T-cell (primary cell): ENCODE results near the gene CCDC158. TPM values are rescaled to one million over a fixed set of nuclear protein-coding genes. Genes with fewer than 3 reads are reported as not detected.

Experiments
- ATAC-seq, 4 experiments: fragments of 200-7000 bp in 3 of 4; fragments of 150-1000 bp in 1 of 4; cut with Tn5 transposase; replicated peaks in 1 of 4; 1 replicate in 3 of 4; 2 replicates in 1 of 4; pipeline ENCODE4 v1.10.0; 2021; ENCODE audit warnings: moderate library complexity in 3 of 4, mild to moderate bottlenecking in 2 of 4, moderate number of reproducible peaks in 1 of 4
- CTCF ChIA-PET, 2 donors: fragments of 300-600 bp; sonication (Branson Sonifier 250); formaldehyde crosslinking; loops; one replicate each; lab custom pipeline; 2022; ENCODE audit warnings: antibody characterized with exemption in 2 of 2; lab: Charles Lee
- POLR2A ChIA-PET, 2 donors: fragments of 300-600 bp; sonication (Branson Sonifier 250); formaldehyde crosslinking; loops; one replicate each; lab custom pipeline; 2022; ENCODE audit warnings: antibody characterized with exemption in 2 of 2; lab: Charles Lee
- DNase-seq, 35 experiments: peaks; one replicate each; pipeline versions ENCODE4 v3.0.0 to v3.0.0-alpha.2; 2013 to 2023
- H3K27ac ChIP-seq: one replicate; pipeline ENCODE4 v1.5.1; 2013; ENCODE audit warnings: low read length
- H3K27me3 ChIP-seq, 2 experiments: replicated peaks in 1 of 2; 1 replicate in 1 of 2; 2 replicates in 1 of 2; pipeline versions ENCODE4 v1.6.1 to v1.7.0; 2013; ENCODE audit warnings: low read length in 1 of 2, mixed read lengths in 1 of 2; ENCODE audit not compliant: control insufficient read depth in 2 of 2, insufficient read depth in 2 of 2; ENCODE audit errors: extremely low read depth in 1 of 2
- H3K36me3 ChIP-seq, 2 donors: 1 replicate in 1 of 2; 2 replicates in 1 of 2; pipeline versions ENCODE4 v1.6.1 to v1.7.0; 2013; ENCODE audit warnings: low read length in 1 of 2; ENCODE audit not compliant: control insufficient read depth in 2 of 2, insufficient read depth in 1 of 2; ENCODE audit errors: extremely low read depth in 1 of 2
- H3K4me1 ChIP-seq, 2 experiments: 1 replicate in 1 of 2; 2 replicates in 1 of 2; pipeline versions ENCODE4 v1.6.1 to v1.7.0; 2013; ENCODE audit warnings: low read length in 2 of 2, mixed read lengths in 1 of 2; ENCODE audit not compliant: insufficient read depth in 2 of 2, control insufficient read depth in 1 of 2; ENCODE audit errors: extremely low read depth in 1 of 2
- H3K4me3 ChIP-seq, 2 donors: 1 replicate in 1 of 2; 2 replicates in 1 of 2; pipeline versions ENCODE4 v1.5.1 to v1.7.0; 2013; ENCODE audit warnings: mild to moderate bottlenecking in 2 of 2, low read length in 1 of 2, moderate library complexity in 1 of 2; ENCODE audit not compliant: control insufficient read depth in 1 of 2; ENCODE audit errors: extremely low read depth in 1 of 2
- H3K9me3 ChIP-seq: 2 replicates; pipeline ENCODE4 v1.7.0; 2013
- H3K27ac Mint-ChIP-seq, 2 donors: one replicate each; pipeline ENCODE4 v1.8.0; 2020 to 2021; ENCODE audit warnings: mild to moderate bottlenecking in 2 of 2, mixed read lengths in 2 of 2
- H3K27me3 Mint-ChIP-seq, 2 donors: one replicate each; pipeline ENCODE4 v1.8.0; 2021 to 2022; ENCODE audit warnings: mixed read lengths in 2 of 2
- H3K36me3 Mint-ChIP-seq: one replicate; pipeline ENCODE4 v1.8.0; 2021; ENCODE audit warnings: mixed read lengths
- H3K4me1 Mint-ChIP-seq, 3 donors: one replicate each; pipeline ENCODE4 v1.8.0; 2020 to 2022; ENCODE audit warnings: mixed read lengths in 3 of 3, mild to moderate bottlenecking in 1 of 3
- H3K4me3 Mint-ChIP-seq, 3 donors: one replicate each; pipeline ENCODE4 v1.8.0; 2020 to 2022; ENCODE audit warnings: mild to moderate bottlenecking in 3 of 3, mixed read lengths in 3 of 3, moderate library complexity in 3 of 3
- H3K9me3 Mint-ChIP-seq, 3 donors: one replicate each; pipeline ENCODE4 v1.8.0; 2020 to 2022; ENCODE audit warnings: mixed read lengths in 3 of 3
- WGBS: methylation state at CpG from one replicate; pipeline ENCODE4 v1.1.5; 2013; ENCODE audit warnings: missing lambda C conversion rate; ENCODE audit not compliant: insufficient coverage; 5-methylcytosine and 5-hydroxymethylcytosine counted together
- total RNA-seq, 35 experiments: library from RNA in 6 of 35; stranded (reverse) in 6 of 35; fragments of 120-200 nt in 1 of 35; gene quantifications; one replicate each; pipeline versions ENCODE4 v1.2.1 to v1.2.4 and lab custom pipeline; 2013 to 2026

Gene CCDC158
- total RNA-seq, 5 donors from 2014 or later (not counting 1 experiment from before 2014, with no cell fraction given), result not detected

GRCh38 chr4:76272582-76272981, 148.4 kb downstream of the CCDC158 start:
- no peak for ATAC-seq

GRCh38 chr4:76272073-76272472, 148.9 kb downstream of the CCDC158 start:
- no peaks in the 10 kb centered on the region for H3K36me3 ChIP-seq
- ATAC-seq, result no peak
- CTCF ChIA-PET, result no interaction called here
- Mint-ChIP-seq H3K4me3 (no peak overlapping the region), H3K27ac (no peak overlapping the region), H3K27me3 (peaks cover 10 to 12% of the 10 kb centered on the region in 2 donors), H3K4me1 (no peaks in the 10 kb centered on the region), H3K9me3 (no peaks in the 10 kb centered on the region), H3K36me3 (no peaks in the 10 kb centered on the region)
- POLR2A ChIA-PET, result interaction anchor here in 1 of 2 donors (0.7 kb wide), 1 partner anchor 93 kb away, joined by 3 read pairs; no protein-coding TSS in a partner anchor
- DNase-seq, result no peak
- peaks cover 3 to 4% of the 10 kb centered on the region in 2 experiments for H3K4me1 ChIP-seq
- H3K27ac ChIP-seq, result no peak overlapping the region
- H3K4me3 ChIP-seq, result no peak overlapping the region
- H3K27me3 ChIP-seq, result no peaks in the 10 kb centered on the region
- no peaks in the 10 kb centered on the region for H3K9me3 ChIP-seq

More at GRCh38 chr4:76272582-76272981, 148.4 kb downstream of the CCDC158 start:
- Histone ChIP-seq H3K27me3 (no peaks in the 10 kb centered on the region), H3K9me3 (no peaks in the 10 kb centered on the region), H3K4me3 (no peak overlapping the region), H3K36me3 (no peaks in the 10 kb centered on the region), H3K27ac (no peak overlapping the region), H3K4me1 (peaks cover 3 to 4% of the 10 kb centered on the region in 2 experiments)
- DNase-seq, result no peak
- ChIA-PET CTCF (no interaction called here), POLR2A (no interaction called here)
- Mint-ChIP-seq H3K4me1 (no peaks in the 10 kb centered on the region), H3K36me3 (no peaks in the 10 kb centered on the region), H3K4me3 (no peak overlapping the region), H3K9me3 (no peaks in the 10 kb centered on the region), H3K27me3 (peaks cover 10 to 12% of the 10 kb centered on the region in 2 donors), H3K27ac (no peak overlapping the region)
- WGBS, result no CpG with 5 or more reads among the region's 1 CpG

GRCh38 chr4:76271248-76271647, 149.7 kb downstream of the CCDC158 start:
- Histone ChIP-seq H3K4me1 (no peaks in the 10 kb centered on the region), H3K36me3 (no peaks in the 10 kb centered on the region), H3K4me3 (no peak overlapping the region), H3K27me3 (no peaks in the 10 kb centered on the region), H3K9me3 (no peaks in the 10 kb centered on the region), H3K27ac (no peak overlapping the region)
- Mint-ChIP-seq H3K4me1 (no peaks in the 10 kb centered on the region), H3K4me3 (no peak overlapping the region), H3K27me3 (peaks cover 8 to 10% of the 10 kb centered on the region in 2 donors), H3K9me3 (no peaks in the 10 kb centered on the region), H3K36me3 (no peaks in the 10 kb centered on the region), H3K27ac (no peak overlapping the region)
- DNase-seq (no peak), ATAC-seq (no peak)
- WGBS, result 89% methylated on average over 6 of the region's 6 CpGs
- CTCF ChIA-PET, result interaction anchor here in 1 of 2 donors (0.5 kb wide), 1 partner anchor 321 kb away, joined by 5 read pairs; no protein-coding TSS in a partner anchor
- POLR2A ChIA-PET, result interaction anchor here in 1 of 2 donors (0.7 kb wide), 1 partner anchor 92 kb away, joined by 3 read pairs; no protein-coding TSS in a partner anchor

GRCh38 chr4:76270244-76271175, 150.4 kb downstream of the CCDC158 start:
- no peaks in the 10 kb centered on the region for H3K9me3 ChIP-seq
- Mint-ChIP-seq H3K4me3 (no peak overlapping the region), H3K36me3 (no peaks in the 10 kb centered on the region), H3K27me3 (peaks cover 5 to 7% of the 10 kb centered on the region in 2 donors), H3K9me3 (no peaks in the 10 kb centered on the region), H3K27ac (no peak overlapping the region), H3K4me1 (no peaks in the 10 kb centered on the region)
- no peaks in the 10 kb centered on the region for H3K4me1 ChIP-seq
- H3K27me3 ChIP-seq, result no peaks in the 10 kb centered on the region
- CTCF ChIA-PET, result interaction anchor here in 1 of 2 donors (0.5 kb wide), 1 partner anchor 321 kb away, joined by 5 read pairs; no protein-coding TSS in a partner anchor
- no peak overlapping the region for H3K4me3 ChIP-seq
- ATAC-seq (no peak), DNase-seq (no peak)
- POLR2A ChIA-PET, result no interaction called here
- no peaks in the 10 kb centered on the region for H3K36me3 ChIP-seq
- 88% methylated on average over 6 of the region's 11 CpGs for WGBS
- H3K27ac ChIP-seq, result no peak overlapping the region

GRCh38 chr4:76267811-76268210, 153.1 kb downstream of the CCDC158 start:
- no peaks in the 10 kb centered on the region for H3K27me3 Mint-ChIP-seq

GRCh38 chr4:76266627-76267026, 154.3 kb downstream of the CCDC158 start:
- H3K27me3 Mint-ChIP-seq, result no peaks in the 10 kb centered on the region

More at GRCh38 chr4:76267811-76268210, 153.1 kb downstream of the CCDC158 start:
- Histone ChIP-seq H3K4me1 (no peaks in the 10 kb centered on the region), H3K9me3 (no peaks in the 10 kb centered on the region), H3K27me3 (no peaks in the 10 kb centered on the region), H3K4me3 (no peak overlapping the region), H3K27ac (no peak overlapping the region), H3K36me3 (no peaks in the 10 kb centered on the region)
- Mint-ChIP-seq H3K36me3 (no peaks in the 10 kb centered on the region), H3K4me3 (no peak overlapping the region), H3K9me3 (no peaks in the 10 kb centered on the region), H3K4me1 (no peaks in the 10 kb centered on the region), H3K27ac (no peak overlapping the region)
- 83% methylated on average over 4 of the region's 6 CpGs for WGBS
- ChIA-PET CTCF (no interaction called here), POLR2A (no interaction called here)
- DNase-seq (no peak), ATAC-seq (no peak)

More at GRCh38 chr4:76266627-76267026, 154.3 kb downstream of the CCDC158 start:
- WGBS, result 80% methylated on average over 1 of the region's 3 CpGs
- Histone ChIP-seq H3K27ac (no peak overlapping the region), H3K9me3 (no peaks in the 10 kb centered on the region), H3K27me3 (no peaks in the 10 kb centered on the region), H3K36me3 (no peaks in the 10 kb centered on the region), H3K4me1 (no peaks in the 10 kb centered on the region), H3K4me3 (no peak overlapping the region)
- H3K4me1 Mint-ChIP-seq, result no peaks in the 10 kb centered on the region
- ChIA-PET CTCF (no interaction called here), POLR2A (no interaction called here)
- no peak overlapping the region for H3K27ac Mint-ChIP-seq
- ATAC-seq, result no peak
- no peak for DNase-seq
- H3K9me3 Mint-ChIP-seq, result no peaks in the 10 kb centered on the region
- no peak overlapping the region for H3K4me3 Mint-ChIP-seq
- H3K36me3 Mint-ChIP-seq, result no peaks in the 10 kb centered on the region
